Stimulated activated CD4-positive, alpha-beta T cell treated with anti-CD3 and anti-CD28 coated beads, TNF-alpha, amount 100 ng/mL, for 24 hours (primary cell): ENCODE results near the gene SOX12.

Experiments used
- DNase-seq, 3 experiments: peaks; one replicate each; pipeline ENCODE4 v3.0.0-alpha.2; 2020; ENCODE audit warnings: low read depth in 3 of 3

SOX12 gene

GRCh38 chr20:325045-325888 is at the start of gene SOX12:
Gene SOX12 (plus strand): TSS chr20:325552. CDS start chr20:325925, 373 bp downstream.
- peak; percentile 94 to 98 (median 96) for DNase-seq

GRCh38 chr20:275791-276190 is 49.6 kb upstream of the SOX12 start:
- DNase-seq, result no peak

- DNase-seq, result no peak
Measured at GRCh38 chr20:276620-277495, 48.5 kb upstream of the SOX12 start.

- no peak for DNase-seq
Measured at GRCh38 chr20:277496-277781, 47.9 kb upstream of the SOX12 start.

GRCh38 chr20:278181-278580 is 47.2 kb upstream of the SOX12 start:
- DNase-seq, result no peak

GRCh38 chr20:278607-279571 is 46.5 kb upstream of the SOX12 start:
- no peak for DNase-seq

GRCh38 chr20:284172-284571 is 41.2 kb upstream of the SOX12 start:
- DNase-seq, result no peak

GRCh38 chr20:286508-286907 is 38.8 kb upstream of the SOX12 start:
- DNase-seq, result no peak

GRCh38 chr20:288956-289692 is 36.2 kb upstream of the SOX12 start:
- no peak for DNase-seq

GRCh38 chr20:289693-290083 is 35.7 kb upstream of the SOX12 start:
- DNase-seq, result no peak

- peak; percentile 67 to 90 (median 71) for DNase-seq
Measured at GRCh38 chr20:290084-290831, 35.1 kb upstream of the SOX12 start, which contains the start of gene C20orf96. Gene C20orf96 (minus strand): TSS chr20:290750. CDS start chr20:290610, 140 bp downstream.

GRCh38 chr20:294602-295001 is 30.8 kb upstream of the SOX12 start:
- no peak for DNase-seq

GRCh38 chr20:295804-296203 is 29.5 kb upstream of the SOX12 start:
- no peak for DNase-seq

GRCh38 chr20:297098-297924 is 28.0 kb upstream of the SOX12 start, which contains the start of gene ZCCHC3:
Gene ZCCHC3 (plus strand): TSS chr20:297570. CDS start chr20:297587, 17 bp downstream.
- peak; percentile 66 to 82 (median 72) for DNase-seq

GRCh38 chr20:297925-298775 is 27.2 kb upstream of the SOX12 start:
- DNase-seq, result peak in 2 of 3 experiments; percentile 13 to 44

- no peak for DNase-seq
Measured at GRCh38 chr20:298776-299391, 26.5 kb upstream of the SOX12 start.

- DNase-seq, result no peak
Measured at GRCh38 chr20:300345-300990, 24.9 kb upstream of the SOX12 start.
